H1 (cell line): ENCODE results near the gene BIN1. TPM values are rescaled to one million over a fixed set of nuclear protein-coding genes. Genes with fewer than 3 reads are reported as not detected.

Experiments used
- GTF2F1 ChIP-seq: IDR thresholded peaks from 2 replicates; pipeline ENCODE4 v1.6.1; 2012; ENCODE audit warnings: low read depth, low read length, improper control_type of control experiment, borderline replicate concordance
- polyA plus RNA-seq, 7 experiments: library from polyadenylated mRNA; depleted of rRNA in 3 of 7; stranded (reverse) in 5 of 7; unstranded in 2 of 7; fragments of >200 nt in 5 of 7; fragments of 200-250 nt in 2 of 7; gene quantifications; 1 replicate in 5 of 7; 2 replicates in 1 of 7; 4 replicates in 1 of 7; pipeline versions ENCODE4 v1.2.1 to v1.2.3, GENCODE V29; 2011 to 2013; ENCODE audit warnings: missing spikeins in 2 of 7, mixed read lengths in 2 of 7
- total RNA-seq: library from RNA; stranded (reverse); fragmentation: NEBNext Ultra II Directional; extraction: Animal tissue kit (Norgen Biotek cat#: 25700); gene quantifications from 2 replicates; pipeline ENCODE4 v1.2.1, GENCODE V29; 2021

The BIN1 gene
- total and polyA plus RNA-seq, 2 of the 8 experiments (the other 6 are each of a cell fraction or from before 2014, with no cell fraction given): 23.6 to 35.6 TPM

GRCh38 chr2:127006962-127007361 is 100.0 kb downstream of the BIN1 start (continued):
- TF ChIP-seq GTF2F1: no peak
